Upper lobe of right lung (tissue), 1 donor: ENCODE measurements around the gene MED25. TPM values are rescaled to one million over a fixed set of nuclear protein-coding genes. Genes with fewer than 3 reads are reported as not detected.

Source experiments
- ATAC-seq: fragments of 200-7000 bp; cut with Tn5 transposase; one replicate; pipeline ENCODE4 v1.9.1; 2020; ENCODE audit warnings: mild to moderate bottlenecking, moderate library complexity
- DNase-seq: peaks from one replicate; pipeline ENCODE4 v3.0.0-alpha.2; 2020
- H3K27ac ChIP-seq: fragments of 200-600 bp; one replicate; pipeline ENCODE4 v1.8.0; 2022
- H3K27me3 ChIP-seq: fragments of 200-600 bp; one replicate; pipeline ENCODE4 v1.8.0; 2022; ENCODE audit warnings: mild to moderate bottlenecking
- H3K36me3 ChIP-seq: fragments of 200-600 bp; one replicate; pipeline ENCODE4 v1.8.0; 2022
- H3K4me1 ChIP-seq: fragments of 200-600 bp; one replicate; pipeline ENCODE4 v1.8.0; 2022
- H3K4me3 ChIP-seq: fragments of 200-600 bp; one replicate; pipeline ENCODE4 v1.8.0; 2022; ENCODE audit warnings: mild to moderate bottlenecking
- H3K9me3 ChIP-seq: fragments of 200-600 bp; one replicate; pipeline ENCODE4 v1.8.0; 2022
- intact Hi-C: fragments of 100-400 bp; cut with DNase I; formaldehyde crosslinking; loops from one replicate; pipeline ENCODE4 v1.11.0; 2022
- total RNA-seq: library from RNA; stranded (reverse); fragmentation: NEBNext Ultra II Directional; extraction: Animal tissue kit (Norgen Biotek cat#: 25700); gene quantifications from one replicate; pipeline ENCODE4 v1.2.1, GENCODE V29; 2021
- TF ChIP-seq, protein P1 (sequence below): fragments of 200-600 bp; IDR thresholded peaks from one replicate; pipeline ENCODE4 v1.8.0; 2022; ENCODE audit warnings: antibody characterized with exemption
- donor health status: DM: no; HTN: yes; CAD: no; lungs with severe emphysema.

Gene MED25
- total RNA-seq, 1 donor from 2014 or later, result 45.9 TPM

DNA sequence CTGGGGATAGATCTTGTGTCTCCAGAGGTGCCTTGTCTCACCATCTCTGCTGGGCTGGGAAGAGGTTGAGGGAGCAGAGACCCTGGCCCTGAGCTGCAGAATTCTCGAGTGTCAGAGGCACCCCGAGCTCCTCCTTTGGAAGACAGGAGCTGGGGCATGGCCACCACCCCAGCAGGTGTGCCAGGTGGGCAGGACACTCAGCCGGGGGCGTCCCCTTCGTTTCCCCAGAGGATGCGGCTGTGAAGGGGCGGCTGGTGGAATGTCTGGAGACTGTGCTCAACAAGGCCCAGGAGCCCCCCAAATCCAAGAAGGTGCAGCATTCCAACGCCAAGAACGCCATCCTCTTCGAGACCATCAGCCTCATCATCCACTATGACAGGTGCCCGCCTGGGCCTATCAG is 19.5 kb upstream of the MED25 start:
- no peak for ATAC-seq
- TF ChIP-seq, protein P1, sequence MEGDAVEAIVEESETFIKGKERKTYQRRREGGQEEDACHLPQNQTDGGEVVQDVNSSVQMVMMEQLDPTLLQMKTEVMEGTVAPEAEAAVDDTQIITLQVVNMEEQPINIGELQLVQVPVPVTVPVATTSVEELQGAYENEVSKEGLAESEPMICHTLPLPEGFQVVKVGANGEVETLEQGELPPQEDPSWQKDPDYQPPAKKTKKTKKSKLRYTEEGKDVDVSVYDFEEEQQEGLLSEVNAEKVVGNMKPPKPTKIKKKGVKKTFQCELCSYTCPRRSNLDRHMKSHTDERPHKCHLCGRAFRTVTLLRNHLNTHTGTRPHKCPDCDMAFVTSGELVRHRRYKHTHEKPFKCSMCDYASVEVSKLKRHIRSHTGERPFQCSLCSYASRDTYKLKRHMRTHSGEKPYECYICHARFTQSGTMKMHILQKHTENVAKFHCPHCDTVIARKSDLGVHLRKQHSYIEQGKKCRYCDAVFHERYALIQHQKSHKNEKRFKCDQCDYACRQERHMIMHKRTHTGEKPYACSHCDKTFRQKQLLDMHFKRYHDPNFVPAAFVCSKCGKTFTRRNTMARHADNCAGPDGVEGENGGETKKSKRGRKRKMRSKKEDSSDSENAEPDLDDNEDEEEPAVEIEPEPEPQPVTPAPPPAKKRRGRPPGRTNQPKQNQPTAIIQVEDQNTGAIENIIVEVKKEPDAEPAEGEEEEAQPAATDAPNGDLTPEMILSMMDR, result no peak
- H3K36me3 ChIP-seq, result peaks cover 93% of the 10 kb centered on the region

DNA sequence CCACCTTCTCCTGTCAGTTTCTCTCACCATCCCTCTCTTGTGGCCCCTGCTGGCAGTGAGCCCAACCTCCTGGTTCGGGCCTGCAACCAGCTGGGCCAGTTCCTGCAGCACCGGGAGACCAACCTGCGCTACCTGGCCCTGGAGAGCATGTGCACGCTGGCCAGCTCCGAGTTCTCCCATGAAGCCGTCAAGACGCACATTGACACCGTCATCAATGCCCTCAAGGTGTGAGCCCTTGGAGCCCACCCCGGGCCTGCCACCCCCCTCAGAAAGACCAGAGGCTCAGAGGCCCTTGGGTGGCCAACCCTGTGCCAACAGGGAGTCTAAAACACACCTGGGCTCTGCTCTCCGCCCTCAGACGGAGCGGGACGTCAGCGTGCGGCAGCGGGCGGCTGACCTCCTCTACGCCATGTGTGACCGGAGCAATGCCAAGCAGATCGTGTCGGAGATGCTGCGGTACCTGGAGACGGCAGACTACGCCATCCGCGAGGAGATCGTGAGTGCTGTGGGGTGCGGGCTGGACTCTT is 18.8 kb upstream of the MED25 start:
- Histone ChIP-seq H3K27me3 (no peaks in the 10 kb centered on the region), H3K9me3 (no peaks in the 10 kb centered on the region), H3K27ac (no peak overlapping the region), H3K4me3 (no peak overlapping the region), H3K36me3 (peaks cover 88% of the 10 kb centered on the region), H3K4me1 (no peaks in the 10 kb centered on the region)
- intact Hi-C loops, result no loop called here
- DNase-seq (no peak), ATAC-seq (no peak)
- TF ChIP-seq, protein P1, result no peak

More for the DNA sequence above, 19.5 kb upstream of the MED25 start:
- intact Hi-C loops, result no loop called here
- Histone ChIP-seq H3K4me3 (no peak overlapping the region), H3K9me3 (no peaks in the 10 kb centered on the region), H3K27ac (no peak overlapping the region), H3K27me3 (no peaks in the 10 kb centered on the region), H3K4me1 (no peaks in the 10 kb centered on the region)
- no peak for DNase-seq

DNA sequence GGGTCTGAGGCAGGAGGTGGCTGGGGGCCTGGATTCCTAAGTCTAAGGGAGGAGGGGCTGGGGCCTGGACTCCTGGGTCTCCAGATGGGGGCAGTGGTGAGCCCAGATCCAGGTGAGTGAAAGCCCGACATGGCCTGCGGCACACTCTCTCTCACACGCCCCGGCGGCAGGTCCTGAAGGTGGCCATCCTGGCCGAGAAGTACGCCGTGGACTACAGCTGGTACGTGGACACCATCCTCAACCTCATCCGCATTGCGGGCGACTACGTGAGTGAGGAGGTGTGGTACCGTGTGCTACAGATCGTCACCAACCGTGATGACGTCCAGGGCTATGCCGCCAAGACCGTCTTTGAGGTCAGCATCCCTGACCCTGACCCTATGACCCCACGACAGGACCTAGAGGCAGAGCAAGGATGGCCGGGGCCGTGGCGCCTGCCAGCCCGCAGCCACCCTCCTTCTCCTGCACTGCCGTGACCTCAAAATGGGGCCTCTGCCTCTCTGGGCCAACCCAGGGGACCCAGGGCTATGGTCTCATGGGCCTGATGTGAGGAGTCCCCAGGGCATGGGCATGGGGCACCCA is 18.2 kb upstream of the MED25 start:
- intact Hi-C loops, result no loop called here
- TF ChIP-seq, protein P1, result no peak
- no peaks in the 10 kb centered on the region for H3K4me1 ChIP-seq
- H3K4me3 ChIP-seq, result no peak overlapping the region
- no peak for DNase-seq
- no peaks in the 10 kb centered on the region for H3K27me3 ChIP-seq
- no peak overlapping the region for H3K27ac ChIP-seq
- H3K36me3 ChIP-seq, result peaks cover 82% of the 10 kb centered on the region
- peak; percentile 7 for ATAC-seq
- no peaks in the 10 kb centered on the region for H3K9me3 ChIP-seq

DNA sequence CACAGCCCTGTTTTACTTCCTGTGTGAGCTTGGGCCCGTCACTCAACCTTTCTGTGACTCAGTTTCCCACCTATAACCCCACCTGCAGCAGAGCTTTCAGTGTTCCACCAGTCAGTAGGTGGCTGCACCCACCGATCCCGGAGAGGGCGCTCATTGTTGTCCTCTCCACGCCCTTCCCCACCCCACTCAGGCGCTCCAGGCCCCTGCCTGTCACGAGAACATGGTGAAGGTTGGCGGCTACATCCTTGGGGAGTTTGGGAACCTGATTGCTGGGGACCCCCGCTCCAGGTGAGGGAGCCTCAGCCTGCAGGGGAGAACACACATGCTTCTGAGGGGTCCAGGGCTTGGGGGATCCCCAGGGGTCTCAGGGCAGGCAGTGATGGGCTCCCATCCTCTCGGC is 17.3 kb upstream of the MED25 start:
- ATAC-seq (no peak), DNase-seq (no peak)
- H3K27me3 ChIP-seq, result no peaks in the 10 kb centered on the region
- no peak overlapping the region for H3K4me3 ChIP-seq
- no peak overlapping the region for H3K27ac ChIP-seq
- TF ChIP-seq, protein P1, result no peak
- peaks cover 73% of the 10 kb centered on the region for H3K36me3 ChIP-seq
- H3K9me3 ChIP-seq, result no peaks in the 10 kb centered on the region
- H3K4me1 ChIP-seq, result no peaks in the 10 kb centered on the region
- intact Hi-C loops, result no loop called here

DNA sequence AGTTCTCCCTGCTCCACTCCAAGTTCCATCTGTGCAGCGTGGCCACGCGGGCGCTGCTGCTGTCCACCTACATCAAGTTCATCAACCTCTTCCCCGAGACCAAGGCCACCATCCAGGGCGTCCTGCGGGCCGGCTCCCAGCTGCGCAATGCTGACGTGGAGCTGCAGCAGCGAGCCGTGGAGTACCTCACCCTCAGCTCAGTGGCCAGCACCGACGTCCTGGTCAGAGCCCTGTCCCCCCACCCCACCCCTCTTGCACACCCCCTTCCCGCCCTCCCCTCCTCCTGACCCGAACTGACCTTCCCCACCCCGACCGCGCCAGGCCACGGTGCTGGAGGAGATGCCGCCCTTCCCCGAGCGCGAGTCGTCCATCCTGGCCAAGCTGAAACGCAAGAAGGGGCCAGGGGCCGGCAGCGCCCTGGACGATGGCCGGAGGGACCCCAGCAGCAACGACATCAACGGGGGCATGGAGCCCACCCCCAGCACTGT is 16.6 kb upstream of the MED25 start:
- TF ChIP-seq, protein P1, result no peak
- no peaks in the 10 kb centered on the region for H3K27me3 ChIP-seq
- peak overlapping the region; percentile 10 for H3K4me3 ChIP-seq
- intact Hi-C loops, result no loop called here
- H3K4me1 ChIP-seq, result no peaks in the 10 kb centered on the region
- ATAC-seq (no peak), DNase-seq (no peak)
- no peaks in the 10 kb centered on the region for H3K9me3 ChIP-seq
- H3K36me3 ChIP-seq, result peaks cover 67% of the 10 kb centered on the region
- H3K27ac ChIP-seq, result no peak overlapping the region
